ENCODE data around the gene SLC66A2.

DNA sequence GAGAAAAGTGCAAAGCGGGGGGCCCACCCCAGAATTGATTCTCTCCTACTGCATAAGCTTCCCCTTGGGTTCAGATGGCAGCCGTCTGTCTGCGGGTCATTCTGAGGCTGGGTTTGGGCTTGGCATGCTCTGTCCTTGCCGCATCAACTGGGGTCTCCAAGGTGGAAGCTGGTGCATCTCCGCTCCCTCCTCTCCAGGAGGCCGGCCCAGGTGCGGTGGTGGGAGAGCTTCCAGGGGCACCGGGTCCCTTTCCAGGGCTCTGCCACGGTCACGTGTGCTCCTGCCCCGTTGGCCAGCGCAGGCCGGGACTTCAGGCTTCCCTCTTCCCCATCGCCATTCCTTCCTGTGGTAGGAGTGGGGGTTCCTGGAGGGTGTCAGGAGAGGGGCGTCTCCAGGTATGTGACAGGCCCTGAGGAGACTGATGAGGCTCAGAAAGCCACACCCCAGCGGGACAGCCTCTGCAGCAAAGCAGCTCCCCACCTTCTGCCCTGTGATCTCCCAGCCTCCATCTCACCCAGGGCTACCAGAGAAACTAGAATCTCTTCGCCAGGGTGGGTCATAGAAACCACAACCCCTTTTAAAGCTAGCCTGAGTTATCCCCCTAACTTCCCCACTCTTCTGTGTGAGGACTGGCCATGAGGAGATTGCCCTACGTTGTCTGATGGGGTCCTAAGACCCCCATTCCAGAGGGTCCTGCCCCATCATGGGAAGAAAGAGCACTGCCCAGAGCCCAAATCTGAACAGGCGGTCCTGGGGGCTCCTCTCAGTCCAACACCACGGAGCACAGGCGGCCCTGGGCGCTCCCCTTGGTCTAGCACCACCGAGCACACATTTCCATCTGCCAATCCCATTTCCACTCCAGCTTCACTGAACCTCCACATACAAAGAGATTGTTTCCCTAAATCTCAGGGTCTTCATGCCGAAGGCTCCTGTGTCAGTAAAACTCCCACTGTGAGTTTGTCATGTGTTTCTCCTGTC is 76.6 kb downstream of the SLC66A2 start:
- TF ChIP-seq, protein P1, sequence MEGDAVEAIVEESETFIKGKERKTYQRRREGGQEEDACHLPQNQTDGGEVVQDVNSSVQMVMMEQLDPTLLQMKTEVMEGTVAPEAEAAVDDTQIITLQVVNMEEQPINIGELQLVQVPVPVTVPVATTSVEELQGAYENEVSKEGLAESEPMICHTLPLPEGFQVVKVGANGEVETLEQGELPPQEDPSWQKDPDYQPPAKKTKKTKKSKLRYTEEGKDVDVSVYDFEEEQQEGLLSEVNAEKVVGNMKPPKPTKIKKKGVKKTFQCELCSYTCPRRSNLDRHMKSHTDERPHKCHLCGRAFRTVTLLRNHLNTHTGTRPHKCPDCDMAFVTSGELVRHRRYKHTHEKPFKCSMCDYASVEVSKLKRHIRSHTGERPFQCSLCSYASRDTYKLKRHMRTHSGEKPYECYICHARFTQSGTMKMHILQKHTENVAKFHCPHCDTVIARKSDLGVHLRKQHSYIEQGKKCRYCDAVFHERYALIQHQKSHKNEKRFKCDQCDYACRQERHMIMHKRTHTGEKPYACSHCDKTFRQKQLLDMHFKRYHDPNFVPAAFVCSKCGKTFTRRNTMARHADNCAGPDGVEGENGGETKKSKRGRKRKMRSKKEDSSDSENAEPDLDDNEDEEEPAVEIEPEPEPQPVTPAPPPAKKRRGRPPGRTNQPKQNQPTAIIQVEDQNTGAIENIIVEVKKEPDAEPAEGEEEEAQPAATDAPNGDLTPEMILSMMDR (IDR thresholded peaks at IDR 0.05; ENCODE audit: low read length), result no peak
- TF ChIP-seq EZH2 (IDR thresholded peaks at IDR 0.05; ENCODE audit: borderline replicate concordance, low read length), result no peak
